ENCODE results near the gene TSPAN9.

GRCh38 chr12:3265406-3265805 is 188.2 kb downstream of the TSPAN9 start:
- TF ChIP-seq POLR2AphosphoS5 (IDR thresholded peaks at IDR 0.05; ENCODE audit: borderline replicate concordance, low read depth, low read length) = no peak
- TF ChIP-seq EZH2 (IDR thresholded peaks at IDR 0.05) = no peak

Measured in SK-N-MC (cell line).